Measurements from ENCODE around the gene ADCY2.

Gene ADCY2

GRCh38 chr5:7664208-7664607 is 268.3 kb downstream of the ADCY2 start:
- no peak for ATAC-seq

GRCh38 chr5:7667216-7667767 is 271.4 kb downstream of the ADCY2 start:
- ATAC-seq: no peak
- no peak for TF ChIP-seq ZFP3 (CRISPR knock-in tag; IDR thresholded peaks at IDR 0.05)
- no peak for TF ChIP-seq PATZ1 (CRISPR knock-in tag; IDR thresholded peaks at IDR 0.05; ENCODE audit: borderline replicate concordance)
- TF ChIP-seq OSR1 (CRISPR knock-in tag; IDR thresholded peaks at IDR 0.05): no peak
- no peak for TF ChIP-seq GLIS3 (CRISPR knock-in tag; IDR thresholded peaks at IDR 0.05)
- TF ChIP-seq, protein P1, sequence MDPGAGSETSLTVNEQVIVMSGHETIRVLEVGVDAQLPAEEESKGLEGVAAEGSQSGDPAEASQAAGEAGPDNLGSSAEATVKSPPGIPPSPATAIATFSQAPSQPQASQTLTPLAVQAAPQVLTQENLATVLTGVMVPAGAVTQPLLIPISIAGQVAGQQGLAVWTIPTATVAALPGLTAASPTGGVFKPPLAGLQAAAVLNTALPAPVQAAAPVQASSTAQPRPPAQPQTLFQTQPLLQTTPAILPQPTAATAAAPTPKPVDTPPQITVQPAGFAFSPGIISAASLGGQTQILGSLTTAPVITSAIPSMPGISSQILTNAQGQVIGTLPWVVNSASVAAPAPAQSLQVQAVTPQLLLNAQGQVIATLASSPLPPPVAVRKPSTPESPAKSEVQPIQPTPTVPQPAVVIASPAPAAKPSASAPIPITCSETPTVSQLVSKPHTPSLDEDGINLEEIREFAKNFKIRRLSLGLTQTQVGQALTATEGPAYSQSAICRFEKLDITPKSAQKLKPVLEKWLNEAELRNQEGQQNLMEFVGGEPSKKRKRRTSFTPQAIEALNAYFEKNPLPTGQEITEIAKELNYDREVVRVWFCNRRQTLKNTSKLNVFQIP (CRISPR knock-in tag; IDR thresholded peaks at IDR 0.05; ENCODE audit: borderline replicate concordance, low read depth): no peak

More at GRCh38 chr5:7664208-7664607, 268.3 kb downstream of the ADCY2 start:
- TF ChIP-seq, protein P2, sequence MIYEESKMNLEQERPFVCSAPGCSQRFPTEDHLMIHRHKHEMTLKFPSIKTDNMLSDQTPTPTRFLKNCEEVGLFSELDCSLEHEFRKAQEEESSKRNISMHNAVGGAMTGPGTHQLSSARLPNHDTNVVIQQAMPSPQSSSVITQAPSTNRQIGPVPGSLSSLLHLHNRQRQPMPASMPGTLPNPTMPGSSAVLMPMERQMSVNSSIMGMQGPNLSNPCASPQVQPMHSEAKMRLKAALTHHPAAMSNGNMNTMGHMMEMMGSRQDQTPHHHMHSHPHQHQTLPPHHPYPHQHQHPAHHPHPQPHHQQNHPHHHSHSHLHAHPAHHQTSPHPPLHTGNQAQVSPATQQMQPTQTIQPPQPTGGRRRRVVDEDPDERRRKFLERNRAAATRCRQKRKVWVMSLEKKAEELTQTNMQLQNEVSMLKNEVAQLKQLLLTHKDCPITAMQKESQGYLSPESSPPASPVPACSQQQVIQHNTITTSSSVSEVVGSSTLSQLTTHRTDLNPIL (CRISPR knock-in tag; IDR thresholded peaks at IDR 0.05; ENCODE audit: low read depth): no peak
- no peak for TF ChIP-seq RARB (CRISPR knock-in tag; IDR thresholded peaks at IDR 0.05)
- TF ChIP-seq PATZ1 (CRISPR knock-in tag; IDR thresholded peaks at IDR 0.05; ENCODE audit: borderline replicate concordance): no peak
- TF ChIP-seq CSDC2 (CRISPR knock-in tag; IDR thresholded peaks at IDR 0.05): no peak
- no peak for TF ChIP-seq CSRNP3 (CRISPR knock-in tag; IDR thresholded peaks at IDR 0.05)

DNA sequence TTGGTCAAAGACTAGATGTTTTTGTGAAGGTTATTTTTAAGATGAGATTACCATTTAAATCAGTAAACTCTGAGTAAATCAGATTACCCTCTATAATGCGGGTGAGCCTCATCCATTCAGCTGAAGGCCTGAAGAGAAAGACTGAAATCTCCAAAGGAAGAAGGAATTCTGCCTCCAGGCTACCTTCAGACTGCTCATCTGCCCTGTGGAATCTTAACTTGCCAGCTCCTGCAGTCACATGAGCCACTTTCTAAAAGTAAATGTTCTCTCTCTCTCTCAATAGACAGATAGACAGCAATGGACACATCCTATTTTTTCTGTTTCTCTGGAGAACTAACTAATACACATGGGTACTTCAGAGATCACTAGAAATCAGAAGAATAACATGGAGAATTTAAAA is 272.2 kb downstream of the ADCY2 start:
- ATAC-seq: no peak
- TF ChIP-seq ZNF565 (CRISPR knock-in tag; conservative IDR thresholded peaks at IDR 0.05; ENCODE audit: low read depth): no peak
- TF ChIP-seq BACH2 (CRISPR knock-in tag; IDR thresholded peaks at IDR 0.05; ENCODE audit: borderline replicate concordance): no peak
- TF ChIP-seq, protein P3, sequence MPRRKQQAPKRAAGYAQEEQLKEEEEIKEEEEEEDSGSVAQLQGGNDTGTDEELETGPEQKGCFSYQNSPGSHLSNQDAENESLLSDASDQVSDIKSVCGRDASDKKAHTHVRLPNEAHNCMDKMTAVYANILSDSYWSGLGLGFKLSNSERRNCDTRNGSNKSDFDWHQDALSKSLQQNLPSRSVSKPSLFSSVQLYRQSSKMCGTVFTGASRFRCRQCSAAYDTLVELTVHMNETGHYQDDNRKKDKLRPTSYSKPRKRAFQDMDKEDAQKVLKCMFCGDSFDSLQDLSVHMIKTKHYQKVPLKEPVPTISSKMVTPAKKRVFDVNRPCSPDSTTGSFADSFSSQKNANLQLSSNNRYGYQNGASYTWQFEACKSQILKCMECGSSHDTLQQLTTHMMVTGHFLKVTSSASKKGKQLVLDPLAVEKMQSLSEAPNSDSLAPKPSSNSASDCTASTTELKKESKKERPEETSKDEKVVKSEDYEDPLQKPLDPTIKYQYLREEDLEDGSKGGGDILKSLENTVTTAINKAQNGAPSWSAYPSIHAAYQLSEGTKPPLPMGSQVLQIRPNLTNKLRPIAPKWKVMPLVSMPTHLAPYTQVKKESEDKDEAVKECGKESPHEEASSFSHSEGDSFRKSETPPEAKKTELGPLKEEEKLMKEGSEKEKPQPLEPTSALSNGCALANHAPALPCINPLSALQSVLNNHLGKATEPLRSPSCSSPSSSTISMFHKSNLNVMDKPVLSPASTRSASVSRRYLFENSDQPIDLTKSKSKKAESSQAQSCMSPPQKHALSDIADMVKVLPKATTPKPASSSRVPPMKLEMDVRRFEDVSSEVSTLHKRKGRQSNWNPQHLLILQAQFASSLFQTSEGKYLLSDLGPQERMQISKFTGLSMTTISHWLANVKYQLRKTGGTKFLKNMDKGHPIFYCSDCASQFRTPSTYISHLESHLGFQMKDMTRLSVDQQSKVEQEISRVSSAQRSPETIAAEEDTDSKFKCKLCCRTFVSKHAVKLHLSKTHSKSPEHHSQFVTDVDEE (CRISPR knock-in tag; IDR thresholded peaks at IDR 0.05): no peak
- no peak for TF ChIP-seq PATZ1 (CRISPR knock-in tag; IDR thresholded peaks at IDR 0.05; ENCODE audit: borderline replicate concordance)
- no peak for TF ChIP-seq TOX (CRISPR knock-in tag; IDR thresholded peaks at IDR 0.05; ENCODE audit: borderline replicate concordance)
- no peak for TF ChIP-seq OSR1 (CRISPR knock-in tag; IDR thresholded peaks at IDR 0.05)
- TF ChIP-seq, protein P2 (CRISPR knock-in tag; IDR thresholded peaks at IDR 0.05; ENCODE audit: low read depth): no peak
- no peak for TF ChIP-seq CSDC2 (CRISPR knock-in tag; IDR thresholded peaks at IDR 0.05)
- TF ChIP-seq PPARA (CRISPR knock-in tag; IDR thresholded peaks at IDR 0.05; ENCODE audit: borderline replicate concordance): no peak

All from SK-N-SH treated with all-trans-retinoic acid at 6 μM for 48 hours (cell line).